Measurements from ENCODE around the gene MZB1.
"Not testable (repeated sequence)": the region's sequence is repeated elsewhere in the genome, so short reads cannot be mapped to it uniquely, and the experiment has no call there.

MZB1 gene

DNA sequence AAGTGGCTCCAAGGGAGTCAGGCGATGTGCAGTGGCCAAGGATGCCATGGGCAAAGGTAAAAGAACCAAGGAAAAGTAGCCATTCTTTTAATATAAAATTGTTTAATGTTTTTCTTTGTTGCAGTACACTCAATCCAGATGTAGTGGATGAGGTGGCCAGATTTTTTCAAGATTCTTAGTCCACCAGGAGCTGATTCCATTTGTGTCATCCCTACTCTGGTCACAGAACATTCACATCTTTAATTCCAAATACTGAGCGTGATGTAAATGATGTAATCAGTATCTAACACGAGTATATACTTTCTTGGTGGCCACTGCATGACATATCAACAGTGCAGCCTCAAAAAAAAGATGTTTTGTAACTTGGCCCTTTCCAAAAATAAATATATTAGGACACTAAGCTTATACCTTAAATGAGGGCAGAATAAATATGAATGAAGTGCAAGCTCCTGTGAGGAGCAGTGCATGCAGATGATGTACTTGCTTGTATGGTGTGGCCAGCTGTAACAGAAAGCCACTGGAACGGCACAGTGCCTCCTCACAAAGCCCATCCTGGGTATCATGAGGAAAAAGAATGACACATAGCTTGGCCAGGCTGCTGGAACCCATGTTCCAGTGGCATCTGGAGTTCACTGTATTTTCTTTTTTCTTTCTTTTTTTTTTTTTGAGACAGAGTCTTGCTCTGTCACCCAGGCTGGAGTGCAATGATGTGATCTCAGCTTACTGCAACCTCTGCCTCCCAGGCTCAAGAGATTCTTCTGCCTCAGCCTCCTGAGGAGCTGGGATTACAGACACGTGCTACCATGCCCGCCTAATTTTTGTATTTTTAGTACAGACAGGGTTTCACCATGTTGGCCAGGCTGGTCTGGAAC, 20.6 kb upstream of the MZB1 start:
- DNase-seq (ENCODE audit: low spot score) = no peak

DNA sequence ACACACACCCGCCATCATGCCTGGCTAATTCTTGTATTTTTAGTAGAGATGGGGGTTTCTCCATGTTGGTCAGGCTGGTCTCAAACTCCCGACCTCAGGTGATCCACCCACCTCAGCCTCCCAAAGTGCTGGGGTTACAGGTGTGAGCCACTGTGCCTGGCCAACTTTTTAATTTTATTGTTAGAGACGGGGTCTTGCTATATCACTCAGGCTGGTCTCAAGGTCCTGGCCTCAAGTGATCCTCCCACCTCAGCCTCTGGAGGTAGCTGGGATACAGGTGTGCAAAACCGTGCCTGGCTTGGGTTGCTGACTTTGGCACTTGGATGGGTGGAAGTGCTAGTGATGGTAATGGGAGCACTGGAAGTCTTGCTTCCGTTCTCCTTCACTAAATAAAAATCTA, 19.4 kb upstream of the MZB1 start:
- DNase-seq (ENCODE audit: low spot score) = not testable (repeated sequence)

DNA sequence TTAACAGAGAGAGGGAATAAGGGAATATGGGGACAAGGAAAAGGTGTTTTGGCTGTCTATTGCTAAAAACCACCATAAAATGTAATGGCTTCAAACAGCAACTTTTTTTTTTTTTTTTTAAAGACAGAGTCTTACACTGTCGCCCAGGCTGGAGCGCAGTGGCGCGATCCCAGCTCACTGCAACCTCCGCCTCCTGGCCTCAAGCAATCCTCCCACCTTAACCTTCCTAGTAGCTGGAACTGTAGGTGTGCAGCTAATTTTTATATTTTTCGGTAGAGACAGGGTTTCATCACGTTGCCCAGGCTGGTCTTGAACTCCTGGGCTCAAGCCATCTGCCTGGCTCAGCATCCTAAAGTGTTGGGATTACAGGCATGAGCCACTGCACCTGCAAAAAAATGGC, 18.5 kb upstream of the MZB1 start:
- no peak for DNase-seq (ENCODE audit: low spot score)

DNA sequence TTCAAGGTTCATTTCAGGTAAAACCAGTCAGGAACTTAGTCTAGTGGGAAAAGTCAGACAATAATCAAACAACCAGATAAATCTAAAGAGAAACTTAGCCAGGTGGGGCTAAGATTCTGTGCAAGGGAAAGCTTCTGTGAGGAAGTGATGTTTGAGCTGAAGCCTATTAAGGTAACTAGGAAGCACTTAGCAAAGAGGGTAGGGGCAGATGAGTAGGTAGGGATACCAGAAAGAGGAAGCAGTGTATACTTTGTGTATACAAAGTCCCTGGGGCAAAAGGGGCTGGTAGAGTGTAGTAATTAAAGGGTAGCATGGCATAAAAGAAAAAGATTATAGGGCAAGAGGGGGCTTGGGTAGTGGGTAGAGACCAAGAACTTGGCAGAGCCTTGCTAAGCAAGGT, 17.8 kb upstream of the MZB1 start:
- DNase-seq (ENCODE audit: low spot score) = no peak

DNA sequence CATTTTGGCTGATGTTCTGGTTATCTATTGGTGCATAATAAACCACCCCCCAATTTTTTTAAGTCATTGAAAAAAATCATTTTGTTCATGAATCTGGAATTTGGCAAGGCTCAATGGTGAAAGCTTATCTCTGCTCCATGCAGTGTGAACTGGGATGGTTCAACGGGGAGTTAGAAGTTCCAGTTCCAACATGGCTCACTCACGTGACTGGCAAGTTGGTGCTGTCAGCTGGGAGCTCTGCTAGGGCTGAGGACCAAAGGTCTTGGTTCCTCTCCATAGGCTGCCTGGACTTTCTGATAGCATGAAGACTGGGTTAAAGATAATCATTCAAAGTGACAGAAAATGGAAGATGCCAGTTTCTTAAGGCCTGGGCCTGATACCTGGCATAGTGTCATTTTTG, 17.2 kb upstream of the MZB1 start:
- no peak for DNase-seq (ENCODE audit: low spot score)

DNA sequence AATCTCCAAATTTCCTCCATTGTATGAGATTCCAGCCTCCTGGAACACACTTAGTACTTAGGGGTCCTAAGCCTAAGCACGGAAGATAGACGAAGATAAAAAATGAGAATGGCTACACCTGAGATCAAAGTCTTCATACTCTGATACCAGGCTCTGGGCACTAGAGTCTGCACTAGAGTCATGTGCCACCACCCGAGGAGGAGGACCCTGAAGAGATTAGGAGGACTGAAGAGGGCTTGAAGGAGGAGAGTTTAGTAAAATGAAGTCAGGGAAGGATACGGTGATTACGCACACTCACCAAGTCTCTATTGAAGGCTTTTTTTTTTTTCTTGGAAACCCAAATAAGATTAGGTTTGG, 14.7 kb upstream of the MZB1 start:
- DNase-seq (ENCODE audit: low spot score) = no peak

DNA sequence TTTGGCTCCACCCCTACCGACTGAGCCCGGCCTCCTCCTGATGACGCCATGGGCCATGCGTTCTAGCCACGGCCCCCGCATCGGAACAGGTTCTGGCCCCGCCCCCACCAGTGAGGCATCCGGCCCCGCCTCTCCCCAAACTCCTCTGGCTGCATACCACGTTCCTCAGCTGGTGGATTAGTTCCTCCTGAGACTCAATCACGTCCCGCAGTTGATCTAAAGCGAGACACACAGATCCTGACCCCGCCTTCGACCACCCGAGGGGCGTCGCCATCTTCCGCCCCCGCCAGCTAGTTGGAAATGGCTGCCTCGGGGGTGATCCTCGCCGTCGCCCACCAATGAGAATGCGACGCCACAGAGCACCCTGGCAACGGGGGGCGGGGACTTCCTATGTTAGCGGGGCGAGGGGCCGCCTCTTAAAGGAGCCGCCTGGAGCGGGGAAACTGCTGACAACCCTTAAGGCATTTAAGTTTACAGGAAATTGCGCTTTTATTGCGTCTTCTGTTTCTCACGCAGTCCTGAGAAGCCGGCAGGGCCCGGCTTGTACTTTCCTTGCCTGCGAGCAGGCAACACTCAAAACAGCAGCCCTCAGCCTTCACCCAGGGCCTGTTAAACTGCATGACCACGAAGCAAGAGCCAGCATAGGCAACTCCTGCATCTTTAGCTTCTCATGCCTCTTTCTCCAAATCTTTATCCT, 14.2 kb upstream of the MZB1 start, which contains the start of gene SPATA24:
Gene SPATA24 (minus strand): TSS at position 303 of the 697 bp plus-strand sequence. CDS start 29 bp downstream, at position 274.
- peak; percentile 98 for DNase-seq (ENCODE audit: low spot score)

DNA sequence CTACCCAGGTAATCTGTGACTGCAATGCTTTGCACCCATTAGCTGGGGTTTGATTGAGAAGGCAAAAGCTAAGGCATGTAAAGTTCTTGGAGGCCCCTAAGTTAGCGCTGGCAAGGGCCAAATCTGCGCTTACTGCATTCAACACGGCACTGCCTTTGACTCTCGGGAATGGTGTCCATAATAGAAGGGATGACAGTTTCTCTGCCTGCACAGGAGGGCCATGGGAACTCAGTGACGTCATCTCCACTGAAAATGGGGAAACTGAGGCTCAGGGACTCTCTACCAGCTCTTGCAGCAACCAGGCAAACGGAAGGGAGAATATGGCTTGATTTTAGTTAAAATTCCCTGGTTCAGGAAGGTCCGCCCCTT, 13.7 kb upstream of the MZB1 start:
- DNase-seq (ENCODE audit: low spot score) = no peak

DNA sequence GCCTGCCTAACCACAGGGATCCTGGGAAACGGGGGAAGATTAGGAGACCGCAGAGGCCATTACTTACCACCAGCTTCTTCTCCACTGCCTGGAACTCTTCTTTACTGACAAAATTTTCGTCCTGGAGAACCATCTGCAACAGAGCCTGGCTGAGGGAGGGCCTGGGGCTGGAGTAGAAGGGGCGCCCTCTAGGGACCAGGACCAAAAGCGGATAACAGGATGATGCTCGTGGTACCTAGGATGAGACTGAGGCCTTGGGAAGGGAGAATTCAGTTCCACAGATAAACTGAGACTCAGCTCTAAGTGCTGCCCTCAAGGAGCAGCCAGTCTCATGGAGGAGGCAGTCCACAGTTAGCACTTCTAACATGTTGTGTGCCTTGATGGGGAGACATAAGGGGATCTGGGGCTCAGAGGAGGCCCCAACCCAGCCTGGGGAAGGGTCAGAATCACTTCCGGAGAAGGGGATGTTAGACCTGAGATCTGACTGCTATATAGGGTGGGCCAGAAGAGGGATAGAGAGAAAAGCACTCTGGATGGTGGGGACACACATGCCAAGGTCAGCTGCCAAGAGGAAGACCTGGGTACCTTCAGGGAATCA, 12.9 kb upstream of the MZB1 start:
- no peak for DNase-seq (ENCODE audit: low spot score)

DNA sequence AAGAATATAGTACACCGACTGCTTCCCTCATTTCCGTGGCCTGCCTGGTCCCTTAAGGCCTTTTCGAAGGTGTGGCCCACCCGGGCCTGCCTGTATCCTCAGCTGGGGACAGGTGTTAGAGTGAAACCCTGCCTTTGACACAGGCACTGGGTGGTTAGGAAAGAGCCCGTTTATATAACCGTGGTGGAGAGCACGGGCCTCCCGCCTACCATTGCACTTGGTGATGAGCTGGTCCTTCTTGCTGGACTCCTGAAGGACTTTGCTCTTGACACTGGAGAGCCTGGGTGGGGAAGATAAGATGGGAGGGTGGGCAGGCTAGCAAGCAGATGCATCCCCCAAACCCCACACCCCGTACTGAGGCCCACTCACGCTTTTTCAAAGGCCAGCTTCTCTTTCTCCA, 11.8 kb upstream of the MZB1 start:
- DNase-seq (ENCODE audit: low spot score) = no peak

DNA sequence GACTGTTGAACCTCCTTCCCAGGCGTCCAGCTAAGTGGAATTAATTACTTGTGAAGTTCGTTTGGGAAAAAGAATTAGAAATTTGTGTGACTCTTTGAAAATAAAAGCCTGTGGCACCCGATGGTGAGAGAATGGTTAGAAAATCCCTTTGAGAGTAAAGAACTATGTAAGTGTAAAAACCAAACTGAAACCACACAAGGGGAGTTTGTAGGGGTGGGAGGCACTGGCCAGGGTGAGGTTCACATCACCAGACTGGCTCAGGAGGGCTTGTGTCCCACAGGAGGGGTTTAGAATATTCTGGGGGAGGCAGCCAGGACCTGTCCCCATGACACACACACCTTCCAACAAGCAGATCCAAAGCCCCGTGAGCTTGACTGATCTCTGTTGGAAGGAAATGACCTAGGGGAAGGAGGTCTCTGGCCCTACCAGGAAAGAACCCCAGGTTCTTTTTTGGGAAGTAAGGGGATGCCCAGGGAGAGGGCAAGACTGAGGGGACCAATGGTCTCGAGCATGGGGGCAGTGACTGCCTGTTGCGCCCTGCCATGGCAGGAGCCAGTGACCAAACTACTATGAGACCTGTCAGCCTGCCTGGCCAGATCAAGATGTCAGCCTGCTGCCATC, 9.9 kb upstream of the MZB1 start:
- no peak for DNase-seq (ENCODE audit: low spot score)

DNA sequence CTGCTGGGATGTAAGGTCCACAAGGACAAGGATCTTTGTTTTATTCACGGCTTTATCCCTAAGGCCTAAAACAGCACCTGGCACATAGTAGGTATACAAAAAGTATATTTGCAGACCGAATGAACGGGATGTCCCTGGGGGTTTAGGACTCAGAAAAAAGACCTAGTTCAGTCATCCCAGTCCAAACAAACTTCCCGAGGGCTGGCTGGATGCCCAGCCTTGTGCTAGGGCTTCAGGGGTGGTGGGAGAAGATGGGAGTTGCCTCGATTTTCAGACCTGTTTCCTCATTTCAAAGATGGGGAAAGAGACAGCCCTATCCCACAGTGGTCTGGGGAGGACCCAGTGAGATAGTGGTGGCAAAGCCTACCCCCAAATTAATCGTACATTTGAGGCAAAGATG, 8.2 kb upstream of the MZB1 start:
- DNase-seq (ENCODE audit: low spot score) = no peak

DNA sequence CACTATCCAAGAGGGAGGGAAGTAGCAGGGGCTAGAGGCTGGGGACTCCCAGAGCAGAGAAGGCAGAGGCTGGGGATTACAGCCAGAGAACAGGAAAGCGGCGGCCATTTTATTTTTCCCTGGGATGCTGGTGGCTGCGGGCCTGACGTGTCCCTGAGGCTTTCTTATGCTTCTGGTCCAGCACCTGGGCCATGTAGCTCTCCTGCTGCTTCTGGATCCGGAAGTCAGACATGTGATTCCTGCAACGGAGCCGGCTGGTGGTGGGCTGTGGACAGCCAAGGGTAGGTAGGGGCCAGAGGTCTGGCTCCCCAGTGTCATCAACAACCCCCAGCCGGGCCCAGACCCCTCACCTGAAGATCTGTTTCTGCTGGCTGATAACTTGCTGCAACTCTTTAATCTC, 7.0 kb upstream of the MZB1 start:
- no peak for DNase-seq (ENCODE audit: low spot score)

DNA sequence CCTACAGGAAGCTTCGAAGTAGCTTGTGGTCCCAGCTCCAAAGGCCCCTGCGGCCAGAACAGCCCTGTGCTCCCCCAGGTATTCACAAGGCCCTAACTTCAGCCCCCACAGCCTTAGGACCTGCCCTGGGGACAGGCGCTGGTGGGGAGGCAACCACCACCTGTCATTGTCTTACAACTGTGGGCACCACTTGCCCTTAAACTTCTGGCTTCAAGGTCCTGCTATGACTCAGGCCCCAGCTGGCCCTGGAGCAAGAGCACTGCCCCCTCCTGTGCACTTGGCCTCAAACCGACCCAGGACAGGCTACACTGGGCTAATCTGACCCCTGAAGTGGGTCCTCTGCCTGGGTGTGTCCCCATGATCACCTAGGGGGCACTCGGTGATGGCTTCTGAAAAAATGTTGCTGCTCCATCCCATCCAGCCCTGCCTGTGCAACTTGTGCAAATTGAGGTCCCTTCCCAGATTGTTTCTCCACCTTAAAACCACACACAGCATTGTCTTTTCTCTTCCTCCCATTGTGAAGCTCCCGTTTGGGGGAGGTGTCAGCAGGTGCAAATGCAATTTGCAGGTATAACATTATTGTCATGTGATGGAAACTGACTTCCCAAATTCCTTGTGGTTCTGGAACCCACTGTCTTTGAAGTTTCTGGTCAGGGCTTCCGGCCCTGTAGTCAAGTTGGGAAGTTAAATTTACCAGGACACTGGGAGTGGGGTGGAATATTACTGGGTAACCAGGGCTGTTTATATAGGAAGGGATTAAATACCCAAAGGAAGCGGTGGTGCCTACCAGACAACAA, 6.3 kb upstream of the MZB1 start:
- no peak for DNase-seq (ENCODE audit: low spot score)

DNA sequence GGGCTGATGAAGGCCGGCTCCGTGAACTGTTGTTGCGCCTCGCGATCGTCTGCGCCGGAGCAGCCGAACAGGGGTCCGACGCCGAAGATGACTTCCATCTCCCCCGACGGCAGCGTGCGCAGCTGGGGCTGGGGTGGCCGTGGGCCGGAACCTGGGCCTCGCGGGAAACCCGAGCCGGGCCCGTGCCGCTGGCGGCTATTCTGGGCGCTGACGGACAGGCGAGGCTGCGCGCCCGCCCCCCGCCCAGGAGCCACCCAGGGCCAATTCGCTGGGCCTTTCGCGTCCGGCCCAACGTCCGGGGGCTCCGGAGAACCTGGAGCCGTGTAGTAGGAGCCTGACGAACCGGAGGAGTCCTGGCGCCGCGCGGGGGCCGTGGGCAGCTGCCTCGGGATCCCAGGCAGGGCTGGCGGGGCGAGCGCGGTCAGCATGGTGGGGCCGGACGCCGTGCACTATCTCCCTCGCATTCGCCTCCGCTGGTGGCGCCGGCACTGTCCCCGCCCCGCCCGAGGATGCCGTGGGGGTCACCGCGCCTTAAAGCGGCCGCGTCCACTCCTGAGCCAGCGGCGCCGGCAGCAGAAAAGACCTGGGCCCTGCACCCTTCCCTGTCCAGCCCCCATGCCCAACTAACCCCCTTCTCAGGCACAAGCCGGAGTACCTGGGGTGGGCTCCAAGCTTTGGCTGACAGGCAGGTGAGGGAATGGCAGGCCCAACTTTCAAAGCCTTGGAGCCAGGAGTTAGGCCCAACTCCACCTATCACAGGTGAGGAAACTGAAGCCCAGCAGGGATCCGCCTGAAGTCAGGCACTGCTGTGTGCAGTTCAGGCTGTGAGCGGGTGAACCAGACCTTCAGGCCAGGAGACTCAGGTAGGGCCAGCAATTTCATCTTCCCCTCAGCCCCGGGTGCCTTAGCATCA, 5.2 kb upstream of the MZB1 start, which contains the start of gene PROB1:
Gene PROB1 (minus strand): TSS at position 451 of the 913 bp plus-strand sequence. CDS start 23 bp downstream, at position 428.
- peak; percentile 61 for DNase-seq (ENCODE audit: low spot score)

DNA sequence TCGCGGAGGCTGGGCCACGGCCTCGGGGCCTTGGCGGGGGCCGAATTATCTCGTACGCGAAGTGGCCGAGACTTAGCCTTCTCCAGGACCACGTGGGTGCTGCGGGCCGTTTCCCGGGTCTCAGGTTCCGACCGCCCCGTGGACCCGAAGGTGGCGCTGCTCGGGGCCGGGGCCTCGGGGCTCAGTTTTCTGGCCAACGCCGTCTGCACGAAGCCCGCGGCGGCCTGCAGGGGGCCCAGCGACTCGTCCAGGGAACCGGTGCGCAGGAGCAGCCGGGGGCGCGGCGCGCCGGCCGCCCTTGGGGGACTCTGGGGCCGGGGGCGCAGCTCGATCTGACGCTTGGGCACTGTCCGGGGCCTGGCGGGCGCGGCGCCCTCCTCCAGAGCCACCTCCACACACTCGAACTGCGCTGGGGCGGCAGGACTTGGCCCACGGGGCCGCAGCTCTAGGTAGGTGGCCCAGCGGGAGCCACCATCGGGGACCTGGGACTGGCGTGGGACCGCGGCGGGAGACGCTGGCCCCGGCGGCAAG, 4.5 kb upstream of the MZB1 start:
- peak; percentile 59 for DNase-seq (ENCODE audit: low spot score)

DNA sequence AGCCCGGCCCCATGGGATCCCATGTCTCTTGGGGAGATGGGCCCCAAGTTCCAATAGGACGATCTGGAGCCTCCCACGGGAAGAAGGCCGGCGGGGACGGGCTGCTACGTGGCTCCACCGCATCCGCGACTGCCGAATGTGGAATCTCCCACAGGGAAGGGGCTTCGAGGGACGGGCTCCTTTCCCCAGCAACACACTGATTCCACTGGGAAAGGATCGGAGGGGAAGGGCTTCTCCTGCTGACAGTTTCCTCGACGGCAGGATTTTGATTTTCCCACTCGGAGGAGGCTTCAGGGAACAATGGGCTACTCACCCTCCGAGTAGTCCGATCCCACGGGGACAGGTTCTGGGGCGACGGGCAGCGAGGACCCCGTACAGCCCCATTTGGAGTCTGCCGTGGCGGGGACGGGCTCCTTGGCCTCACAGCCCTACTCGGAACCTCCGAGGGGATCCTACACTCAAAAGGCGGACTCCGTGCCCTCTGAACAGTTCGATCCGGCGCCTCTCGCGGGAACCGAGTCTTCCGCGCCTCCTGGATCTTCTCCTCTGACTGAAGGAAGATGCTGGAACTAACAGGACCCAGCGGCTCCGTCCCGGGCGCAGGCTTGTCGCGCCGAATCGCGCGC, 3.9 kb upstream of the MZB1 start:
- no peak for DNase-seq (ENCODE audit: low spot score)

DNA sequence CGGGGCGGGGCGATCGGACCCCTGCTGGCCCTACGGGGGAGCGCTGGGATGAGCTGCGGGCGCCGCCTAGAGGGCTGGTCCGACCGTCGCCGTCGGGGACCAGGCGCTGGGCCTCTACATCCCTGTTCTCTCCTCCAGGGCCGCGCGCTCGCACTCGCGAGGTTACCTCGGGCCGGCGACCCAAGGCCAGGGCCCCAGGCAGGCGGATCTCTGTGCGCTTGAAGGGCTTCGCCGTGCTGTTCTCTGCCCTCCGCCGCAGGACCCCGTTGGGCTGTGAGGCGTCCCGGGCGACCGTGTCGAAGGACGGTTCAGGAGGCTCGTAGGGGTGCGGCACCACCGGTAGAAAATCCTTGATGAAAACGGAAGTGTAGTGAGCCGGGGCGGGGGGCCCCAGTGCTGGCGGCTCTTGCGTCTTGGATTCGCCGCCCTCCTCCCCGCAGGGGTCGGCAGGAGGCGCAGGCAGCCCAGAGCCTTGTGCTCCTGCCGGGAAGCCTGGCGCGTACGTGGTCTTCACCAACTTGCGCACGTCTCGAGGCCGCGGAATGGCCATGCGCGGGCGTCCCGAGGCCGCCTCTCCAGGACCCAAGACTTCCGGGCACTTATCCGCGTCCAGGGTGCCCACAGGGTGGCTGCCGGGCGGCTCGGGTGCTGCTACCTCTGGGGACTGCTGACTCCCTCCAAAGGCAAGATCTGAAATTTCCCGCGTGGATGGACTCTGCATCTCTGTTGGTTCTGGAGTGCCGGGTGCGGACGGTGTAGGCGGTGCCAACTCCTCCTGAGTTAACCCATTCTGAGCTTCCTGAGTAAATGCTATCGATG, 3.2 kb upstream of the MZB1 start:
- peak; percentile 70 for DNase-seq (ENCODE audit: low spot score)

DNA sequence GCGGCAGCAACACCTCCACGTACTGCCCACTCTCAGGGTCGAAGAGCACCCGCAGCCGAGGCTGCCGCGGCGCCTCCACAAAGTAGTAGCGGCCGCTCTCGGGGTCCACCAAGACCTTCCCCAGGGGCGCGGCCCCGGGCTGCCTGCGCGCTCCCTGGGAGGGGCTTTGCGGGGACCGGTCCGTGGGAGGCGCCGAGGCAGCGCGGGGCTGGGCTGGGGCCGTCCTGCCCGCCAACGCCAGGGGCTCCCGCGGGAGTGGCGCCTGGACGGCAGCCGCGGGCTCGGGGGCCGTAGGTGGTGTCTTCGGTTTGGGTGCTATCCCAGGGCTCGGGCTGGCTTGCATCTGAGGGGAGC, 2.6 kb upstream of the MZB1 start:
- no peak for DNase-seq (ENCODE audit: low spot score)
